SK-N-SH (cell line): ENCODE results near the gene MAP3K5.

ENCODE experiments used
- CHD2 ChIP-seq: fragments of 150-350 bp; IDR thresholded peaks from 2 replicates; pipeline ENCODE4 v1.6.1; 2018; ENCODE audit warnings: low read length; ENCODE audit not compliant: partially characterized antibody
- CTCF ChIP-seq: fragments of 200-600 bp; sonication (generic); IDR thresholded peaks from 2 replicates; pipeline ENCODE4 v1.6.1; 2017; ENCODE audit warnings: antibody characterized with exemption, mild to moderate bottlenecking, moderate library complexity
- EP300 ChIP-seq, 2 experiments: IDR thresholded peaks; 2 replicates each; pipeline versions ENCODE4 v1.4.0 to v1.6.1; 2012; ENCODE audit warnings: borderline replicate concordance in 1 of 2, low read depth in 1 of 2, low read length in 1 of 2
- GABPA ChIP-seq: IDR thresholded peaks from 2 replicates; pipeline ENCODE4 v1.4.0; 2012; ENCODE audit warnings: low read depth, mild to moderate bottlenecking
- RCOR1 ChIP-seq: fragments of 150-350 bp; IDR thresholded peaks from 2 replicates; pipeline ENCODE4 v1.6.1; 2017; ENCODE audit warnings: antibody characterized with exemption, low read length
- REST ChIP-seq: IDR thresholded peaks from 2 replicates; pipeline ENCODE4 v1.6.1; 2012; ENCODE audit warnings: mild to moderate bottlenecking, low read depth, low read length, moderate library complexity
- SMC3 ChIP-seq: IDR thresholded peaks from 2 replicates; pipeline ENCODE4 v1.6.1; 2012; ENCODE audit warnings: low read depth, low read length, improper control_type of control experiment
- TF ChIP-seq, protein P1 (sequence below): fragments of 150-350 bp; IDR thresholded peaks from 2 replicates; pipeline ENCODE4 v1.6.1; 2017; ENCODE audit warnings: antibody characterized with exemption, low read length, low read depth, borderline replicate concordance

- TF ChIP-seq SMC3 (no peak), CTCF (no peak), EP300 (IDR thresholded peaks at IDR 0.05; ENCODE audit: borderline replicate concordance in 1 of 2, low read depth in 1 of 2, low read length in 1 of 2) (no peak), REST (no peak), GABPA (no peak), RCOR1 (no peak), CHD2 (no peak)
- TF ChIP-seq, protein P1, sequence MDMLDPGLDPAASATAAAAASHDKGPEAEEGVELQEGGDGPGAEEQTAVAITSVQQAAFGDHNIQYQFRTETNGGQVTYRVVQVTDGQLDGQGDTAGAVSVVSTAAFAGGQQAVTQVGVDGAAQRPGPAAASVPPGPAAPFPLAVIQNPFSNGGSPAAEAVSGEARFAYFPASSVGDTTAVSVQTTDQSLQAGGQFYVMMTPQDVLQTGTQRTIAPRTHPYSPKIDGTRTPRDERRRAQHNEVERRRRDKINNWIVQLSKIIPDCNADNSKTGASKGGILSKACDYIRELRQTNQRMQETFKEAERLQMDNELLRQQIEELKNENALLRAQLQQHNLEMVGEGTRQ, result no peak
Observed at GRCh38 chr6:136612666-136613389, 179.4 kb downstream of the MAP3K5 start.
